GM23248 (cell line): Measurements from ENCODE around the gene CADPS2.

Experiments used
- EZH2 ChIP-seq: fragments of 200-600 bp; sonication (generic); IDR thresholded peaks from 2 replicates; pipeline ENCODE4 v1.6.1; 2018; ENCODE audit warnings: antibody characterized with exemption, mild to moderate bottlenecking; ENCODE audit not compliant: insufficient read depth, poor library complexity, severe bottlenecking
- EZH2phosphoT487 ChIP-seq: fragments of 200-600 bp; sonication (generic); IDR thresholded peaks from 2 replicates; pipeline ENCODE4 v1.6.1; 2018; ENCODE audit warnings: antibody characterized with exemption, moderate library complexity, mild to moderate bottlenecking, low read depth; ENCODE audit not compliant: insufficient read depth

GRCh38 chr7:122552769-122553168 is 333.5 kb downstream of the CADPS2 start:
- TF ChIP-seq EZH2phosphoT487: no peak
- no peak for TF ChIP-seq EZH2
